ENCODE results near the gene GGNBP2. TPM values are rescaled to one million over a fixed set of nuclear protein-coding genes. Genes with fewer than 3 reads are reported as not detected.

Gene GGNBP2
- total and polyA plus RNA-seq, 7 donors: 29.2 to 54.4 (median 40.0) TPM

GRCh38 chr17:36629252-36629847, 84.6 kb downstream of the GGNBP2 start:
- DNase-seq (peak; percentile 71 to 86), ATAC-seq (peak; percentile 83 to 94 (median 94))
- H3K27ac ChIP-seq: no peak overlapping the region
- TF ChIP-seq, protein P1, sequence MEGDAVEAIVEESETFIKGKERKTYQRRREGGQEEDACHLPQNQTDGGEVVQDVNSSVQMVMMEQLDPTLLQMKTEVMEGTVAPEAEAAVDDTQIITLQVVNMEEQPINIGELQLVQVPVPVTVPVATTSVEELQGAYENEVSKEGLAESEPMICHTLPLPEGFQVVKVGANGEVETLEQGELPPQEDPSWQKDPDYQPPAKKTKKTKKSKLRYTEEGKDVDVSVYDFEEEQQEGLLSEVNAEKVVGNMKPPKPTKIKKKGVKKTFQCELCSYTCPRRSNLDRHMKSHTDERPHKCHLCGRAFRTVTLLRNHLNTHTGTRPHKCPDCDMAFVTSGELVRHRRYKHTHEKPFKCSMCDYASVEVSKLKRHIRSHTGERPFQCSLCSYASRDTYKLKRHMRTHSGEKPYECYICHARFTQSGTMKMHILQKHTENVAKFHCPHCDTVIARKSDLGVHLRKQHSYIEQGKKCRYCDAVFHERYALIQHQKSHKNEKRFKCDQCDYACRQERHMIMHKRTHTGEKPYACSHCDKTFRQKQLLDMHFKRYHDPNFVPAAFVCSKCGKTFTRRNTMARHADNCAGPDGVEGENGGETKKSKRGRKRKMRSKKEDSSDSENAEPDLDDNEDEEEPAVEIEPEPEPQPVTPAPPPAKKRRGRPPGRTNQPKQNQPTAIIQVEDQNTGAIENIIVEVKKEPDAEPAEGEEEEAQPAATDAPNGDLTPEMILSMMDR (IDR thresholded peaks at IDR 0.05): peak; percentile 99
- H3K27me3 ChIP-seq (ENCODE audit: insufficient read depth in 3 of 3, low read length in 2 of 3): peaks cover 0 to 5% (median 4%) of the 10 kb centered on the region in 3 donors
- 16 to 19% (median 16%) methylated on average over 13 to 14 of the region's 14 CpGs for WGBS, 3 donors
- H3K4me1 ChIP-seq: no peaks in the 10 kb centered on the region
- no peaks in the 10 kb centered on the region for H3K36me3 ChIP-seq (ENCODE audit: insufficient read depth in 1 of 2, low read depth in 1 of 2)
- no peak overlapping the region for H3K4me3 ChIP-seq
- H3K9me3 ChIP-seq: no peaks in the 10 kb centered on the region
- intact Hi-C loops (cut with DNase I): loop anchor here in 1 of 2 donors (1.0 to 5.0 kb wide), 2 partner anchors 418 to 588 kb away; no protein-coding TSS in a partner anchor

DNA sequence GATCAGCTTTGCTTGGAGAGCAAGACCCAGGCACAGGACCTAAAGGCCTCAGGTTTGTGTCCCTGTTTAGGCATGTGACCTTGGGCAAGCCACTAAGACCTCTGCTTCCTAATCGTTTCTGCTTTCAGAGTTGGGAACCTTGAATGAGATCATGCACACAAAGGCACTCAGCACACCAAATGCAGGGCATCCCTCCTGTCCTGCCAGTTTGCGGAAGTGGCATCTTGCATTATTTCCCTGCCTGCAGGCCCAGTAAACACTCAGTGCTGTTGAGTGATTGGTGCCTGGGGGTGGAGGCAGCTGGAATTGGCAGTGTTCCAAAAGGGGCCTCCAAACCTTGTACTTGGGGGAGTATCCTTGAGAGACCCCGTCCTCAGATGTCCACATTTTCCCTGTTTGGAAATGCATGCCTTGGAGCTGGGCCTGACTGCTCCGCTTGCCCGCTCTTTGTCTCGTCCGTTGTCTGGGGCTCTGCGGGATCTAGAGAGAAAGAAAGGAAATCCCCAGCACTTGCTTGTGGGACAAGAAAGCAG, 85.3 kb downstream of the GGNBP2 start:
- Histone ChIP-seq H3K27me3 (ENCODE audit: insufficient read depth in 3 of 3, low read length in 2 of 3) (peaks cover 0 to 5% (median 4%) of the 10 kb centered on the region in 3 donors), H3K36me3 (ENCODE audit: insufficient read depth in 1 of 2, low read depth in 1 of 2) (no peaks in the 10 kb centered on the region), H3K4me3 (no peak overlapping the region), H3K9me3 (no peaks in the 10 kb centered on the region), H3K27ac (no peak overlapping the region), H3K4me1 (no peaks in the 10 kb centered on the region)
- WGBS, 3 donors: 67 to 76% (median 73%) methylated on average over 8 of the region's 8 CpGs
- DNase-seq (no peak), ATAC-seq (peak in 1 of 4 donors; percentile 5)
- TF ChIP-seq, protein P1 (IDR thresholded peaks at IDR 0.05): no peak
- intact Hi-C loops (cut with DNase I): loop anchor here (1.0 to 10.0 kb wide), 4 partner anchors 315 to 587 kb away; partner anchors contain the start of gene AATF (in 1 of the 2)

GRCh38 chr17:36631022-36631421, 86.3 kb downstream of the GGNBP2 start:
- TF ChIP-seq, protein P1 (IDR thresholded peaks at IDR 0.05): no peak
- Histone ChIP-seq H3K4me3 (no peak overlapping the region), H3K27ac (no peak overlapping the region), H3K36me3 (ENCODE audit: insufficient read depth in 1 of 2, low read depth in 1 of 2) (no peaks in the 10 kb centered on the region), H3K9me3 (no peaks in the 10 kb centered on the region), H3K4me1 (no peaks in the 10 kb centered on the region), H3K27me3 (ENCODE audit: insufficient read depth in 3 of 3, low read length in 2 of 3) (peaks cover 0 to 5% (median 4%) of the 10 kb centered on the region in 3 donors)
- 72 to 79% (median 75%) methylated on average over 4 of the region's 4 CpGs for WGBS, 3 donors
- DNase-seq: no peak
- no peak for ATAC-seq
- intact Hi-C loops (cut with DNase I): loop anchor here (5.0 to 10.0 kb wide), 2 partner anchors 314 to 416 kb away; partner anchors contain the start of gene AATF (in 1 of the 2)

DNA sequence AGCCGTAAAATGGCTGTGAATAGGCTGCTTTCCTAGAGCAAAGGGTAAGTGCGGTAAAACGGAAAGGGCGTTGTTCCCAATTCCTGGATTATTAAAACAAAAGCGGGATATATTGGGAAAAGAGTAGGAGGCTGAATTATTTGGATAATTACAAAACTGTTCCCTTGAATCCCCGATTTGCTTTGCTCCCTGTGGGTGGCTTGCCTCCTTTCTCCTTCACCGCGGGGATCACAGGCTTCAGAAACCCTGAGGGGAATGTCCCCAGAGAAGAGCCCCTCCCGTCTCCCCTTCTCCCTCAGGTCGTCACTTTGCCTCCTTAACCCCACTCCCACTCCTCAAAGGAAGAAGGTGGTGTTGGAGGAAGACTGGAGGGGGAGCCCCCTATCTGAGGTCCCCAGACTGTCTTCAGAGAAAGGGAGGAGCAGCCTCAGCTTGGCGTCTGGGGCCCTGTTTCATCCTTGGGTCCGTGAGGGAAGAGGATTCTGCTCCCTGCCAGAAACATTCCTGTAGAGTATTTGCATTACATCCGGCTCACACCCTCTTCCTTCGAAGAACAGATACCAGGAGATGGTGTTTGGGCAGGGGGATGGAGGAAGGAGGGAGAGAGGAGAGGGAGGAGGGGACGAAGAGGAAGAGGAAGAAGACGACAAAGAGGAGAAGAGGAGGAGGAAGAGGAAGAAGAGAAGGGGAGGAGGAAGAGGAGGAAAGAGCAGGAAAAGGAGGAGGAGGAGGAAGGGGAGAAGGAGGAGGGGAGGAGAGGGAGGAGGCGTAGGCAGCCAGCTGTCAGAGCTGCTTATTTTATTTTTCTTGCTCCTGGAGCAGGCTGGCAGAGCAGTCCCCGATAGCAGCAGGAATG, 88.4 kb downstream of the GGNBP2 start:
- TF ChIP-seq, protein P1 (IDR thresholded peaks at IDR 0.05): no peak
- Histone ChIP-seq H3K9me3 (no peaks in the 10 kb centered on the region), H3K27me3 (ENCODE audit: insufficient read depth in 3 of 3, low read length in 2 of 3) (peaks cover 0 to 7% (median 6%) of the 10 kb centered on the region in 3 donors), H3K36me3 (ENCODE audit: insufficient read depth in 1 of 2, low read depth in 1 of 2) (no peaks in the 10 kb centered on the region), H3K4me3 (no peak overlapping the region), H3K4me1 (no peaks in the 10 kb centered on the region), H3K27ac (no peak overlapping the region)
- intact Hi-C loops (cut with DNase I): loop anchor here (1.0 to 10.0 kb wide), 3 partner anchors 312 to 465 kb away; partner anchors contain the start of gene AATF (in 1 of the 2)
- DNase-seq (no peak), ATAC-seq (no peak)
- WGBS, 3 donors: 36 to 42% (median 40%) methylated on average over 18 of the region's 18 CpGs

Other genes with a start within 250 kb of the GGNBP2 start
- not detected for gene TBC1D3G, start 221.0 kb upstream of the GGNBP2 start, total RNA-seq
- gene TBC1D3G, start 221.0 kb upstream of the GGNBP2 start, polyA plus RNA-seq: 1 to 10 TPM in 1 of 3 donors, not detected in 2; 2.8 TPM
- not detected for gene TBC1D3H, start 156.5 kb upstream of the GGNBP2 start, total RNA-seq
- not detected for gene TBC1D3H, start 156.5 kb upstream of the GGNBP2 start, polyA plus RNA-seq
- gene ZNHIT3, start 58.2 kb upstream of the GGNBP2 start, total RNA-seq: 10 to 100 TPM; 22.7 to 32.3 (median 31.1) TPM
- gene ZNHIT3, start 58.2 kb upstream of the GGNBP2 start, polyA plus RNA-seq: 10 to 100 TPM; 45.2 to 80.2 (median 58.5) TPM
- gene MYO19, start 10.1 kb upstream of the GGNBP2 start, total RNA-seq: 10 to 100 TPM; 10.1 to 19.2 (median 13.7) TPM
- 10 to 100 TPM; 13.9 to 28.7 (median 15.2) TPM for gene MYO19, start 10.1 kb upstream of the GGNBP2 start, polyA plus RNA-seq
- 10 to 100 TPM in 3 of 4 donors, 1 to 10 TPM in 1; 6.2 to 14.9 (median 10.6) TPM for gene PIGW, start 9.9 kb upstream of the GGNBP2 start, total RNA-seq
- gene PIGW, start 9.9 kb upstream of the GGNBP2 start, polyA plus RNA-seq: 10 to 100 TPM in 2 of 3 donors, 1 to 10 TPM in 1; 5.5 to 18.0 (median 16.8) TPM
- 10 to 100 TPM in 3 of 4 donors, 1 to 10 TPM in 1; 9.4 to 16.0 (median 13.4) TPM for gene DHRS11, start 47.0 kb downstream of the GGNBP2 start, total RNA-seq
- gene DHRS11, start 47.0 kb downstream of the GGNBP2 start, polyA plus RNA-seq: 10 to 100 TPM; 12.0 to 20.5 (median 14.5) TPM
- 10 to 100 TPM in 1 of 4 donors, 1 to 10 TPM in 3; 8.7 to 12.1 (median 8.9) TPM for gene MRM1, start 56.7 kb downstream of the GGNBP2 start, total RNA-seq
- gene MRM1, start 56.7 kb downstream of the GGNBP2 start, polyA plus RNA-seq: 10 to 100 TPM; 11.1 to 30.6 (median 18.3) TPM